Measurements from ENCODE around the gene CDH4. TPM values are rescaled to one million over a fixed set of nuclear protein-coding genes. Genes with fewer than 3 reads are reported as not detected.

The CDH4 gene
- total and polyA plus RNA-seq, 9 of the 15 experiments (the other 6 are each of a cell fraction or from before 2014, with no cell fraction given): 0.04 TPM; not detected in 8

GRCh38 chr20:61895016-61895415, 643.0 kb downstream of the CDH4 start:
- Histone ChIP-seq H3K9ac (ENCODE audit: insufficient read depth in 1 of 2, low read depth in 2 of 2, low read length in 2 of 2) (no peak overlapping the region), H3K27me3 (ENCODE audit: control insufficient read depth in 2 of 2, insufficient read depth in 2 of 2, low read length in 2 of 2) (peaks cover 3 to 44% of the 10 kb centered on the region in 2 experiments; a peak in 4 of 5 replicates), H3K36me3 (ENCODE audit: control insufficient read depth, insufficient read depth, low read length) (no peaks in the 10 kb centered on the region), H3K27ac (ENCODE audit: extremely low read depth, low read depth, low read length) (no peak overlapping the region), H2AFZ (ENCODE audit: low read depth, low read length) (no peak overlapping the region), H3K4me2 (ENCODE audit: insufficient read depth, low read length) (no peak overlapping the region), H3K79me2 (ENCODE audit: control insufficient read depth, insufficient read depth, low read length) (no peaks in the 10 kb centered on the region), H3K9me3 (replicated peaks; ENCODE audit: control insufficient read depth, insufficient read depth, low read depth, low read length) (no peaks in the 10 kb centered on the region), H3K4me3 (no peak overlapping the region), H4K20me1 (replicated peaks; ENCODE audit: control insufficient read depth, insufficient read depth, low read length) (peaks cover 15% of the 10 kb centered on the region; the same call in 1 of the 2 replicates), H3K4me1 (replicated peaks in 1 of 2; ENCODE audit: control insufficient read depth in 2 of 2, insufficient read depth in 2 of 2, low read length in 2 of 2) (peaks cover 0 to 5% of the 10 kb centered on the region in 2 experiments; a peak in 2 of 5 replicates), H3K9me1 (ENCODE audit: control insufficient read depth, insufficient read depth, low read length) (no peaks in the 10 kb centered on the region)
- BruUV-seq (replicated peaks): no TSS peak
- intact Hi-C loops (cut with micrococcal nuclease): no loop called here
- in situ Hi-C loops (cut with MboI): loop anchor here (25.0 kb wide), 1 partner anchor 1683 kb away; no protein-coding TSS in a partner anchor
- POLR2A ChIA-PET: no interaction called here
- whole genome bisulfite sequencing (ENCODE audit: insufficient coverage, low coverage, missing lambda C conversion rate): 1% methylated on average over 21 of the region's 22 CpGs
- FAIRE-seq (no peak), DNase-seq (ENCODE audit: extremely low read depth in 1 of 4, low spot score in 3 of 4) (no peak), ATAC-seq (no peak)
- CTCF ChIA-PET (ENCODE audit: low intra/inter-chr PET ratio): interaction anchor here (0.7 kb wide), 1 partner anchor 34 kb away, joined by 3 read pairs; no protein-coding TSS in a partner anchor
- TF ChIP-seq ILK (tag; IDR thresholded peaks at IDR 0.05; ENCODE audit: borderline replicate concordance, low read depth): no peak
- TF ChIP-seq TCF7L2 (IDR thresholded peaks at IDR 0.05; ENCODE audit: low read depth, low read length): no peak

GRCh38 chr20:61895686-61896057, 643.6 kb downstream of the CDH4 start:
- intact Hi-C loops (cut with micrococcal nuclease): no loop called here
- in situ Hi-C loops (cut with MboI): loop anchor here (25.0 kb wide), 1 partner anchor 1683 kb away; no protein-coding TSS in a partner anchor
- POLR2A ChIA-PET: no interaction called here
- TF ChIP-seq PATZ1 (CRISPR knock-in tag; IDR thresholded peaks at IDR 0.05; ENCODE audit: borderline replicate concordance): no peak
- no peak for TF ChIP-seq ZNF785 (CRISPR knock-in tag; IDR thresholded peaks at IDR 0.05)
- TF ChIP-seq HDAC1 (IDR thresholded peaks at IDR 0.05): no peak
- TF ChIP-seq ETV1 (tag; conservative IDR thresholded peaks at IDR 0.05; ENCODE audit: low read depth): no peak
- no peak for TF ChIP-seq MTA2 (IDR thresholded peaks at IDR 0.05; ENCODE audit: low read depth)
- no peak for TF ChIP-seq IRF2 (CRISPR knock-in tag; IDR thresholded peaks at IDR 0.05)
- TF ChIP-seq HCFC1 (IDR thresholded peaks at IDR 0.05; ENCODE audit: low read depth, low read length): no peak
- TF ChIP-seq IRF1 (CRISPR knock-in tag; IDR thresholded peaks at IDR 0.05; ENCODE audit: borderline replicate concordance): no peak
- TF ChIP-seq CHD4 (IDR thresholded peaks at IDR 0.05; ENCODE audit: insufficient read depth, insufficient replicate concordance, low read depth, low read length, poor library complexity, severe bottlenecking): no peak
- no peak for TF ChIP-seq DMBX1 (CRISPR knock-in tag; IDR thresholded peaks at IDR 0.05; ENCODE audit: borderline replicate concordance)
- TF ChIP-seq ESRRB (CRISPR knock-in tag; IDR thresholded peaks at IDR 0.05; ENCODE audit: borderline replicate concordance): no peak
- 2% methylated on average over 10 of the region's 13 CpGs for WGBS (ENCODE audit: insufficient coverage, low coverage, missing lambda C conversion rate)
- CTCF ChIA-PET (ENCODE audit: low intra/inter-chr PET ratio): no interaction called here
- no peak overlapping the region for H3K27ac ChIP-seq (ENCODE audit: extremely low read depth, low read depth, low read length)
- DNase-seq (ENCODE audit: extremely low read depth in 1 of 4, low spot score in 3 of 4) (no peak), ATAC-seq (no peak), FAIRE-seq (no peak)
- peaks cover 15% of the 10 kb centered on the region; the same call in 1 of the 2 replicates for H4K20me1 ChIP-seq (replicated peaks; ENCODE audit: control insufficient read depth, insufficient read depth, low read length)
- BruUV-seq (replicated peaks): no TSS peak
- H3K36me3 ChIP-seq (ENCODE audit: control insufficient read depth, insufficient read depth, low read length): no peaks in the 10 kb centered on the region
- no peak overlapping the region for H2AFZ ChIP-seq (ENCODE audit: low read depth, low read length)
- no peak overlapping the region for H3K9ac ChIP-seq (ENCODE audit: insufficient read depth in 1 of 2, low read depth in 2 of 2, low read length in 2 of 2)
- no peaks in the 10 kb centered on the region for H3K9me1 ChIP-seq (ENCODE audit: control insufficient read depth, insufficient read depth, low read length)
- H3K79me2 ChIP-seq (ENCODE audit: control insufficient read depth, insufficient read depth, low read length): no peaks in the 10 kb centered on the region
- H3K4me3 ChIP-seq: no peak overlapping the region
- H3K4me1 ChIP-seq (replicated peaks in 1 of 2; ENCODE audit: control insufficient read depth in 2 of 2, insufficient read depth in 2 of 2, low read length in 2 of 2): peaks cover 0 to 5% of the 10 kb centered on the region in 2 experiments; a peak in 2 of 5 replicates
- H3K27me3 ChIP-seq (ENCODE audit: control insufficient read depth in 2 of 2, insufficient read depth in 2 of 2, low read length in 2 of 2): peaks cover 7 to 50% of the 10 kb centered on the region in 2 experiments; a peak in 4 of 5 replicates
- no peak overlapping the region for H3K4me2 ChIP-seq (ENCODE audit: insufficient read depth, low read length)
- H3K9me3 ChIP-seq (replicated peaks; ENCODE audit: control insufficient read depth, insufficient read depth, low read depth, low read length): no peaks in the 10 kb centered on the region
